Adipose tissue (tissue), 3 donors: ENCODE data around the gene ELANE. TPM values are rescaled to one million over a fixed set of nuclear protein-coding genes. Genes with fewer than 3 reads are reported as not detected.

Source experiments
- H3K27ac ChIP-seq: one replicate; pipeline ENCODE4 v1.5.1; 2013; ENCODE audit warnings: low read depth, low read length
- WGBS, 3 donors: extraction: QIAGEN DNeasy Blood & Tissue Kit; methylation state at CpG; one replicate each; pipeline ENCODE4 v1.1.7; 2013; 5-methylcytosine and 5-hydroxymethylcytosine counted together
- polyA plus RNA-seq, 3 donors: library from polyadenylated mRNA; stranded (reverse); fragments of 200-250 nt; gene quantifications; one replicate each; pipeline ENCODE4 v1.2.3, GENCODE V29; 2013
- donor health status: healthy with polysubstance abuse.
- donor health status: Bipolar disorder and iron deficiency.
- donor health status: healthy.

Gene ELANE
- polyA plus RNA-seq, 3 donors, result 0.54 to 9.2 (median 2.4) TPM

GRCh38 chr19:901216-902092 is 49.4 kb downstream of the ELANE start:
- WGBS, 3 donors, result 90 to 97% (median 95%) methylated on average over 27 of the region's 27 CpGs
- no peak overlapping the region for H3K27ac ChIP-seq

GRCh38 chr19:902093-902370 is 49.9 kb downstream of the ELANE start:
- no peak overlapping the region for H3K27ac ChIP-seq
- WGBS, 3 donors, result 89 to 91% (median 90%) methylated on average over 7 of the region's 7 CpGs

GRCh38 chr19:902446-903226 is 50.5 kb downstream of the ELANE start:
- no peak overlapping the region for H3K27ac ChIP-seq
- WGBS, 3 donors, result 82 to 93% (median 90%) methylated on average over 14 of the region's 14 CpGs

GRCh38 chr19:903266-903797 is 51.2 kb downstream of the ELANE start:
- 58 to 77% (median 71%) methylated on average over 27 to 32 of the region's 32 CpGs for WGBS, 3 donors

GRCh38 chr19:904545-904944 is 52.4 kb downstream of the ELANE start:
- no peak overlapping the region for H3K27ac ChIP-seq
- WGBS, 3 donors, result 90 to 97% (median 92%) methylated on average over 8 of the region's 8 CpGs

More at GRCh38 chr19:903266-903797, 51.2 kb downstream of the ELANE start:
- no peak overlapping the region for H3K27ac ChIP-seq

Other genes starting within 250 kb of the ELANE start
- 10 to 100 TPM; 31.0 to 58.5 (median 35.9) TPM for gene POLRMT, start 218.8 kb upstream of the ELANE start, polyA plus RNA-seq
- gene FGF22, start 212.4 kb upstream of the ELANE start, polyA plus RNA-seq, result under 1 TPM; 0.22 to 0.68 (median 0.35) TPM
- gene RNF126, start 189.1 kb upstream of the ELANE start, polyA plus RNA-seq, result 10 to 100 TPM; 19.1 to 50.0 (median 24.8) TPM
- 100 to 1,000 TPM in 1 of 3 donors, 10 to 100 TPM in 2; 24.5 to 153 (median 48.5) TPM for gene FSTL3, start 175.9 kb upstream of the ELANE start, polyA plus RNA-seq
- gene PRSS57, start 156.9 kb upstream of the ELANE start, polyA plus RNA-seq, result under 1 TPM in 2 of 3 donors, not detected in 1; 0.09 to 0.34 TPM
- gene PALM, start 143.4 kb upstream of the ELANE start, polyA plus RNA-seq, result 100 to 1,000 TPM in 2 of 3 donors, 1 to 10 TPM in 1; 8.0 to 153 (median 135) TPM
- gene MISP, start 101.2 kb upstream of the ELANE start, polyA plus RNA-seq, result 1 to 10 TPM in 2 of 3 donors, under 1 TPM in 1; 0.45 to 1.6 (median 1.0) TPM
- 100 to 1,000 TPM in 2 of 3 donors, 10 to 100 TPM in 1; 51.6 to 125 (median 119) TPM for gene PTBP1, start 54.9 kb upstream of the ELANE start, polyA plus RNA-seq
- gene PLPPR3, start 30.3 kb upstream of the ELANE start, polyA plus RNA-seq, result under 1 TPM in 1 of 3 donors, not detected in 2; 0.02 TPM
- 1 to 10 TPM in 1 of 3 donors, under 1 TPM in 2; 0.03 to 3.3 (median 0.13) TPM for gene AZU1, start 24.5 kb upstream of the ELANE start, polyA plus RNA-seq
- 1 to 10 TPM in 1 of 3 donors, under 1 TPM in 2; 0.07 to 2.8 (median 0.09) TPM for gene PRTN3, start 11.3 kb upstream of the ELANE start, polyA plus RNA-seq
- 1,000 to 10,000 TPM in 1 of 3 donors, 100 to 1,000 TPM in 2; 146 to 2,068 (median 706) TPM for gene CFD, start 7.4 kb downstream of the ELANE start, polyA plus RNA-seq
- 10 to 100 TPM; 38.8 to 41.4 (median 39.0) TPM for gene MED16, start 40.9 kb downstream of the ELANE start, polyA plus RNA-seq
- not detected for gene RNU6-9, start 41.2 kb downstream of the ELANE start, polyA plus RNA-seq
- 10 to 100 TPM; 44.6 to 59.1 (median 57.9) TPM for gene R3HDM4, start 60.9 kb downstream of the ELANE start, polyA plus RNA-seq
- gene KISS1R, start 65.0 kb downstream of the ELANE start, polyA plus RNA-seq, result under 1 TPM in 1 of 3 donors, not detected in 2; 0.37 TPM
- 1 to 10 TPM; 3.6 to 8.2 (median 8.0) TPM for gene ARID3A, start 73.7 kb downstream of the ELANE start, polyA plus RNA-seq
- gene WDR18, start 132.0 kb downstream of the ELANE start, polyA plus RNA-seq, result 10 to 100 TPM; 26.7 to 33.5 (median 30.9) TPM
- gene GRIN3B, start 148.1 kb downstream of the ELANE start, polyA plus RNA-seq, result under 1 TPM in 2 of 3 donors, not detected in 1; 0.01 to 0.03 TPM
- 100 to 1,000 TPM; 107 to 198 (median 126) TPM for gene TMEM259, start 168.8 kb downstream of the ELANE start, polyA plus RNA-seq
- not detected for gene RNU6-2, start 169.2 kb downstream of the ELANE start, polyA plus RNA-seq
- 100 to 1,000 TPM in 1 of 3 donors, 10 to 100 TPM in 2; 39.3 to 107 (median 76.1) TPM for gene CNN2, start 174.3 kb downstream of the ELANE start, polyA plus RNA-seq
- 10 to 100 TPM in 2 of 3 donors, 1 to 10 TPM in 1; 9.6 to 26.2 (median 14.7) TPM for gene ABCA7, start 187.8 kb downstream of the ELANE start, polyA plus RNA-seq
- gene ARHGAP45, start 214.9 kb downstream of the ELANE start, polyA plus RNA-seq, result 10 to 100 TPM; 10.1 to 22.3 (median 14.7) TPM
- 100 to 1,000 TPM in 2 of 3 donors, 10 to 100 TPM in 1; 86.3 to 393 (median 226) TPM for gene POLR2E, start 243.1 kb downstream of the ELANE start, polyA plus RNA-seq